Keratinocyte (primary cell): ENCODE measurements around the gene DENND1A.

Source experiments
- EZH2 ChIP-seq: IDR thresholded peaks from one replicate; pipeline ENCODE4 v1.6.1; 2012; ENCODE audit warnings: inconsistent platforms, mild to moderate bottlenecking, low read length, moderate library complexity
- TF ChIP-seq, protein P1 (sequence below), 3 experiments: IDR thresholded peaks in 1 of 3; conservative IDR thresholded peaks in 1 of 3; optimal IDR thresholded peaks in 1 of 3; 2 replicates in 2 of 3; 3 replicates in 1 of 3; pipeline versions ENCODE3 to v1.5.1; 2011; ENCODE audit warnings: low read length in 3 of 3, mild to moderate bottlenecking in 3 of 3, moderate library complexity in 2 of 3, control low read depth in 1 of 3, inconsistent platforms in 1 of 3; ENCODE audit not compliant: insufficient read depth in 2 of 3; ENCODE audit errors: extremely low read depth in 1 of 3

DNA sequence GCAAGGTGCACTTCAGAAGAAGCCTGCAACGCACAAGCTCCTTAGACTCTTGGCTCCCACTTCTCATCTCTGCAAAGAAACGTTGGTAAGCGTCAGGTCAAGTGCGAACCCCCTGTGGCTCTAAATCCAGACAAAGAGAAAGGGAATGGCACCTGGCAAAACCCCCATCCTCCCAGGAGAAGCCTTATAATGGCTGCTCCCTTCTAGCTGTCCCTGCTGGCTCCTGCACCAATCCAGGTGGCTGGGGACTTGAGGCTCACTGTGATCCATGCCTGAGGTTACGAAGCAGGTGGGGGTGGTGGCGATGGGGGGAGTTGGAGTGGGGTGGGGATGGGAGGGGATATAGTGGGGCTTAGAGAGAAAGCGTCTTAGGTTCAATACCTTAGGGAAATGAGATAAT is 272.8 kb downstream of the DENND1A start:
- TF ChIP-seq, protein P1, sequence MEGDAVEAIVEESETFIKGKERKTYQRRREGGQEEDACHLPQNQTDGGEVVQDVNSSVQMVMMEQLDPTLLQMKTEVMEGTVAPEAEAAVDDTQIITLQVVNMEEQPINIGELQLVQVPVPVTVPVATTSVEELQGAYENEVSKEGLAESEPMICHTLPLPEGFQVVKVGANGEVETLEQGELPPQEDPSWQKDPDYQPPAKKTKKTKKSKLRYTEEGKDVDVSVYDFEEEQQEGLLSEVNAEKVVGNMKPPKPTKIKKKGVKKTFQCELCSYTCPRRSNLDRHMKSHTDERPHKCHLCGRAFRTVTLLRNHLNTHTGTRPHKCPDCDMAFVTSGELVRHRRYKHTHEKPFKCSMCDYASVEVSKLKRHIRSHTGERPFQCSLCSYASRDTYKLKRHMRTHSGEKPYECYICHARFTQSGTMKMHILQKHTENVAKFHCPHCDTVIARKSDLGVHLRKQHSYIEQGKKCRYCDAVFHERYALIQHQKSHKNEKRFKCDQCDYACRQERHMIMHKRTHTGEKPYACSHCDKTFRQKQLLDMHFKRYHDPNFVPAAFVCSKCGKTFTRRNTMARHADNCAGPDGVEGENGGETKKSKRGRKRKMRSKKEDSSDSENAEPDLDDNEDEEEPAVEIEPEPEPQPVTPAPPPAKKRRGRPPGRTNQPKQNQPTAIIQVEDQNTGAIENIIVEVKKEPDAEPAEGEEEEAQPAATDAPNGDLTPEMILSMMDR (optimal IDR thresholded peaks at IDR 0.05 in 1 of 3, IDR thresholded peaks at IDR 0.05 in 1 of 3, conservative IDR thresholded peaks at IDR 0.05 in 1 of 3; ENCODE audit: extremely low read depth in 1 of 3, insufficient read depth in 2 of 3, low read length in 3 of 3): no peak
- TF ChIP-seq EZH2: no peak
